Prostate gland (tissue), 2 donors: ENCODE measurements around the gene FSIP2. TPM values are rescaled to one million over a fixed set of nuclear protein-coding genes. Genes with fewer than 3 reads are reported as not detected.

Experiments
- DNase-seq: peaks from one replicate; pipeline ENCODE4 v3.0.0-alpha.2; 2019; ENCODE audit warnings: low spot score
- H3K27ac ChIP-seq, 2 donors: fragments of 200-600 bp; sonication (generic); 2 replicates each; pipeline ENCODE4 v1.5.1; 2017 to 2019
- H3K27me3 ChIP-seq: fragments of 200-600 bp; sonication (generic); replicated peaks from 2 replicates; pipeline ENCODE4 v1.5.1; 2019; ENCODE audit not compliant: insufficient read depth
- H3K36me3 ChIP-seq, 2 donors: fragments of 200-600 bp; sonication (generic); 1 replicate in 1 of 2; 2 replicates in 1 of 2; pipeline versions ENCODE4 v1.5.1 to v1.8.1; 2017 to 2019
- H3K4me1 ChIP-seq: fragments of 200-600 bp; sonication (generic); replicated peaks from 2 replicates; pipeline ENCODE4 v1.5.1; 2019
- H3K4me3 ChIP-seq, 2 donors: fragments of 200-600 bp; sonication (generic); 2 replicates each; pipeline ENCODE4 v1.5.1; 2017 to 2019
- H3K9me3 ChIP-seq: fragments of 200-600 bp; sonication (generic); 2 replicates; pipeline ENCODE4 v1.5.1; 2017
- CTCF ChIP-seq, 4 experiments: fragments of 200-600 bp in 2 of 4; fragments of 450-650 bp in 2 of 4; sonication (generic) in 2 of 4; IDR thresholded peaks; 1 replicate in 3 of 4; 2 replicates in 1 of 4; pipeline ENCODE4 v1.5.1; 2016 to 2019; ENCODE audit warnings: antibody characterized with exemption in 4 of 4, mild to moderate bottlenecking in 2 of 4, moderate library complexity in 2 of 4
- POLR2A ChIP-seq: fragments of 450-650 bp; IDR thresholded peaks from one replicate; pipeline ENCODE4 v1.6.1; 2016; ENCODE audit warnings: antibody characterized with exemption, mild to moderate bottlenecking
- POLR2AphosphoS5 ChIP-seq: sonication (generic); formaldehyde crosslinking; IDR thresholded peaks from one replicate; pipeline ENCODE4 v1.6.1; 2017; ENCODE audit warnings: antibody characterized with exemption
- WGBS: methylation state at CpG from one replicate; pipeline ENCODE4 v1.1.5; 2018; 5-methylcytosine and 5-hydroxymethylcytosine counted together
- intact Hi-C: fragments of 100-400 bp; cut with DNase I; formaldehyde crosslinking; loops from one replicate; pipeline ENCODE4 v1.14.2; 2022
- total RNA-seq, 2 donors: library from RNA; depleted of rRNA; stranded (reverse); fragments of >200 nt; gene quantifications; one replicate each; pipeline ENCODE4 v1.1.0, GENCODE V29; 2016

Gene FSIP2
- total RNA-seq, 2 donors from 2014 or later = 0.91 to 7.3 TPM

- DNase-seq = no peak
- Histone ChIP-seq H3K27ac (no peak overlapping the region), H3K4me3 (no peak overlapping the region), H3K4me1 (no peaks in the 10 kb centered on the region), H3K36me3 (no peaks in the 10 kb centered on the region), H3K9me3 (no peaks in the 10 kb centered on the region), H3K27me3 (no peaks in the 10 kb centered on the region)
- TF ChIP-seq POLR2AphosphoS5 (no peak), CTCF (IDR thresholded peaks at IDR 0.05) (no peak), POLR2A (no peak)
- 41% methylated on average over 1 of the region's 1 CpG for WGBS
- intact Hi-C loops = loop anchor here (5.0 kb wide), 1 partner anchor 527 kb away; no protein-coding TSS in a partner anchor
Observed at GRCh38 chr2:185734658-185735057, 3.9 kb upstream of the FSIP2 start.

GRCh38 chr2:185736210-185736609 lies 2.4 kb upstream of the FSIP2 start:
- no peaks in the 10 kb centered on the region for H3K27me3 ChIP-seq
- no peaks in the 10 kb centered on the region for H3K9me3 ChIP-seq
- H3K4me1 ChIP-seq = no peaks in the 10 kb centered on the region
- no peak for TF ChIP-seq POLR2A
- TF ChIP-seq POLR2AphosphoS5 = no peak
- no peak for TF ChIP-seq CTCF (IDR thresholded peaks at IDR 0.05)
- no peaks in the 10 kb centered on the region for H3K36me3 ChIP-seq
- DNase-seq = no peak
- no peak overlapping the region for H3K27ac ChIP-seq
- H3K4me3 ChIP-seq = no peak overlapping the region
- intact Hi-C loops = loop anchor here (5.0 kb wide), 1 partner anchor 529 kb away; no protein-coding TSS in a partner anchor
- 65% methylated on average over 2 of the region's 2 CpGs for WGBS

DNA sequence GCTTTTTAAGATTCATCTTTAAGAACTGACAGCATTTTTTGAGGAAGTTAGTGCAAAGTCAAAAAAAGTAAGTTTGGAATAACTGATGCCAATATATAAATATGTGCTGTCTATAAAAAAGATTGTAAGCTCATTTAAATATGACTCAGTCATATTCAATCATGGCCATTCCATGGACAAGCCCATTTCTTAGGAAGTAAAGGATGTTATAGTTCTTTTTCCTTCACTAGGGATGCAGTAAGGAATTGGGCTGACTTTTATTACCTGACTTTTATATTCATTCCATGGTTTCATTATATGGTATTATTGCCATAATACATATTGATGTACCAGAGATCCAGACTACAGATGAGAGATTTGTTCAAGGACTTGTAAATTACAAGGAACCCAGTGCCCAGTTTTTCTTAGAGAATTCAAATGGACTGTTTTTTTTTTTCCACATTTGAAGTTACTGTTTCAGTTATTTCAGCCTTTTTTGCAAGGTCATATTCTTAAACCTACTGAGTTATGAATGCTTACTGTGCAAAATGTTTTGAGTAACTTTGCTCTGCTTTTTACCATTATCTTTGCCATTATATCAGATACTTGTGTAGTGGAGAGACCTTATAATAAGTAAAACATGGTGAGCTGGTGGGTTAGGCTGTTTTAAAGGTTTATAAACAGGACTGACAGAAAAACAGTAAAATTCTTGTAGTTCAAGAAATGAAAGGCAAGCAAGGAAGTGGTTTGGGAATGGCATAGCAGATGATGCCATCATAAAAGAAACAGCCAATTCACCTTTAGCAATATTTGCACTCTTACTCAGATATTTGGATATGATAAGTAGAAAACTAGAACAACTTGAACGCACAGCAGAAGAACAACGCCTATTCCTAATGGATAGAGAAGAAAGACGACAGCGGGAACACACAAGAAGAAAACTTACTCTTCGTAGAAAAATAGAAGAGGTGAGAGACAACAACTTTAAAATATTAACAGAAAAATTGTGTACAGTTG lies 7.6 kb downstream of the FSIP2 start:
- no peak overlapping the region for H3K4me3 ChIP-seq
- no peaks in the 10 kb centered on the region for H3K4me1 ChIP-seq
- H3K27ac ChIP-seq = no peak overlapping the region
- H3K36me3 ChIP-seq = no peaks in the 10 kb centered on the region
- intact Hi-C loops = no loop called here
- TF ChIP-seq POLR2AphosphoS5 (no peak), CTCF (IDR thresholded peaks at IDR 0.05) (no peak), POLR2A (no peak)
- no peaks in the 10 kb centered on the region for H3K9me3 ChIP-seq
- WGBS = 57% methylated on average over 5 of the region's 5 CpGs
- no peaks in the 10 kb centered on the region for H3K27me3 ChIP-seq
- DNase-seq = no peak

DNA sequence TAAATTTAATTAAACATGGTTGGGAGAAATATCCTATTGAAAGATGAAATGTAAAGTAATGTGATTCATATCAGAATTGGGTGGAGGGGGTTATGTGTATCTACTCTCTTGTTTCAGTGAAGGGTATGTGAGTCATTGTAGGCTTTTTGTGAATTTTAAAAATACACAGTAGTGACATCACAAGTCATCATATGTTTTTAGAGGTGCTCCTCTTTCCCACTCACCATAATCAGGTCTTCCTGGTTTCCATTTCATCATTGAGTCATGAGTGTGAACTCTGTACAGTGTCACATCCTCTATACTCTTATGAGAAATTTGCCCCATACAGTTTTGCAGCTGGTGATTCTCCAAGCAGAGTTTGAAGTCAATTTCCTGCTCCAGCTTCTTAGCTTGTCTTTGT lies 18.8 kb downstream of the FSIP2 start:
- no peak overlapping the region for H3K4me3 ChIP-seq
- H3K36me3 ChIP-seq = no peaks in the 10 kb centered on the region
- intact Hi-C loops = no loop called here
- H3K4me1 ChIP-seq = no peaks in the 10 kb centered on the region
- TF ChIP-seq POLR2A (no peak), POLR2AphosphoS5 (no peak), CTCF (IDR thresholded peaks at IDR 0.05) (no peak)
- no peaks in the 10 kb centered on the region for H3K27me3 ChIP-seq
- no peaks in the 10 kb centered on the region for H3K9me3 ChIP-seq
- H3K27ac ChIP-seq = no peak overlapping the region
- DNase-seq = no peak

- Histone ChIP-seq H3K36me3 (no peaks in the 10 kb centered on the region), H3K9me3 (no peaks in the 10 kb centered on the region), H3K27ac (no peak overlapping the region), H3K27me3 (no peaks in the 10 kb centered on the region), H3K4me3 (no peak overlapping the region), H3K4me1 (no peaks in the 10 kb centered on the region)
- intact Hi-C loops = no loop called here
- no peak for TF ChIP-seq POLR2A
- no peak for TF ChIP-seq POLR2AphosphoS5
- no peak for TF ChIP-seq CTCF (IDR thresholded peaks at IDR 0.05)
- no peak for DNase-seq
Observed at GRCh38 chr2:185771396-185771795, 32.8 kb downstream of the FSIP2 start.
